ENCODE results near the gene LRMDA.
"Not testable (repeated sequence)": the region's sequence is repeated elsewhere in the genome, so short reads cannot be mapped to it uniquely, and the experiment has no call there.

The LRMDA gene

GRCh38 chr10:76554478-76554877 is 1123.1 kb downstream of the LRMDA start:
- DNase-seq: no peak

GRCh38 chr10:76555067-76555670 is 1123.7 kb downstream of the LRMDA start:
- DNase-seq: no peak

GRCh38 chr10:76557366-76557765 is 1125.9 kb downstream of the LRMDA start:
- no peak for DNase-seq

- no peak for DNase-seq
These were observed 1127.2 kb downstream of the LRMDA start for GRCh38 chr10:76558586-76558985.

- DNase-seq: no peak
These were observed 1127.8 kb downstream of the LRMDA start for GRCh38 chr10:76558996-76559891.

GRCh38 chr10:76559892-76560220 is 1128.4 kb downstream of the LRMDA start:
- no peak for DNase-seq

- DNase-seq: no peak
These were observed 1128.9 kb downstream of the LRMDA start for GRCh38 chr10:76560338-76560737.

- DNase-seq: no peak
These were observed 1131.9 kb downstream of the LRMDA start for GRCh38 chr10:76563286-76563685.

GRCh38 chr10:76572021-76572420 is 1140.6 kb downstream of the LRMDA start:
- DNase-seq: no peak

GRCh38 chr10:76576276-76576962 is 1145.0 kb downstream of the LRMDA start:
- DNase-seq: no peak

GRCh38 chr10:76577455-76577854 is 1146.0 kb downstream of the LRMDA start:
- no peak for DNase-seq

GRCh38 chr10:76581506-76582256 is 1150.3 kb downstream of the LRMDA start:
- DNase-seq: peak; percentile 5 to 28

- DNase-seq: no peak
These were observed 1151.1 kb downstream of the LRMDA start for GRCh38 chr10:76582531-76582930.

- DNase-seq: no peak
These were observed 1152.3 kb downstream of the LRMDA start for GRCh38 chr10:76583711-76584161.

- DNase-seq: not testable (repeated sequence)
These were observed 1153.0 kb downstream of the LRMDA start for GRCh38 chr10:76584466-76584865.

Data from NCI-H446 (cell line).